Measurements from ENCODE around the gene GNPTAB. TPM values are rescaled to one million over a fixed set of nuclear protein-coding genes. Genes with fewer than 3 reads are reported as not detected.

The GNPTAB gene
- total RNA-seq (2014; rRNA removed) (21.0 and 22.1 TPM in 2 replicates), Bru-seq, nascent RNA (percentile 59 among the genes with signal in this experiment), BruChase-seq, experiment 1, labeled RNA remaining after a 6-hour chase (percentile 68 among the genes with signal in this experiment), BruChase-seq, experiment 2, labeled RNA remaining after a 2-hour chase (percentile 56 among the genes with signal in this experiment)
- long read RNA-seq, full-length matches to known transcripts = 13 of 33 reads
- long read RNA-seq, partial matches to known transcripts = 11 of 33 reads
- long read RNA-seq, other reads (novel, unspliced or antisense) = 9 of 33 reads

DNA sequence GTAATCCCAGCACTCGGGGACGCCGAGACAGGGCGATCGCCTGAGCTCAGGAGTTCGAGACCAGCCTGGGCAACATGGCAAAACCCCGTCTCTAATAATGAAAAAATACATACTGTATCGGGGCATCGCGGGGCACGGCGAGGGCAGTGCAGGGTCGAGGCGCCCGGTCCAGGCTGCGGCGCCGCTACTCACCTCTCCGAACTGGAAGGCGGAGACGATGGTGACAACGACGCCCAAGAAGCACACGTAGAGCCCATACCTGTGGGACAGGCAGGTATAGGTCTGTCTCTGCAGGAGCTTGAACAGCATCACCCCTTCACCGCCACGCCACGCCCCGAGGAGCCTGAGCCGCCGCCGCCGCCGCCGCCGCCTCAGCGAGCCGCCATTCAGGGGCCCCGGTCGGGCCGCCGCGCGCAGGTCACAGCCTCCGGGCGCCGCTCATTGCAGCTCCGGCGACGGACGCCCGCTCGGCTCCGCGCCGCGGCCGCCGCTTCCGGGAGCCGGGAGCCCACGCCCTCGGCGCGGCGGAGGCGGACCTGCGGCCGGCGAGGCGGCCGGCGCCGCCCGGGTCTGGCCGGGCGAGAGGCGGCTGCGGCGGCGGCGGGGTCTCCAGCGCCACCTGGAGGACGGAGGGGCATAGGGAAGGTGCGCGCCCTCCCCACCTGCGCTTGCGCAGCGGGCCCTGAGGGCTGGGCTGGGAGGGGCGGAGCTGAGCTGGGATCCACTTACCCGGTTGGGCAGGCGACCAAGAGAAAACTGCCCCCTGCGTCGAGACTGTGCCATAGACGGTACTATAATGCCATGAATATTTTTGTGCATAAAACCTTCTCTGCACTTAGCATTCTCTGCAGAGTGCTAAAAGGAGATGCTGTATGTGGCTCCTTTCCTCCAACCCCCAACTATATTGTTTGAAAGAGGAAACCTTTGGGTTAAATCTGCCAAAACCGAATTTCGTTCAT lies at the start of gene GNPTAB:
TSS of gene GNPTAB (minus strand) at position 593 of the 959 bp plus-strand sequence. CDS start at position 309, 284 bp downstream.
- no TSS peak for BruUV-seq (replicated peaks)
- DNase-seq = peak; percentile 96

GRCh38 chr12:101878243-101878821 lies 47.6 kb upstream of the GNPTAB start:
- no peaks in the 10 kb centered on the region for H3K9me2 ChIP-seq (replicated peaks; ENCODE audit: low read length)
- peak overlapping the region; percentile 100 for H3K4me2 ChIP-seq (ENCODE audit: low read length)
- BruUV-seq (replicated peaks) = TSS peak; percentile 60
- no peak for DNase-seq
- H3K79me2 ChIP-seq (ENCODE audit: low read length) = peaks cover 7% of the 10 kb centered on the region; the same call in 1 of the 2 replicates
- H3K9me3 ChIP-seq (ENCODE audit: low read length) = no peaks in the 10 kb centered on the region
- intact Hi-C loops (cut with micrococcal nuclease) = no loop called here
- peaks cover 12% of the 10 kb centered on the region for H3K4me1 ChIP-seq (ENCODE audit: insufficient read depth, low read length)
- CTCF ChIA-PET = no interaction called here
- no peaks in the 10 kb centered on the region for H4K20me1 ChIP-seq (ENCODE audit: low read length)
- H3F3A ChIP-seq (ENCODE audit: low read length, unreplicated experiment) = no peaks in the 10 kb centered on the region
- peak overlapping the region; percentile 100 for H2AFZ ChIP-seq (ENCODE audit: low read length)
- H3K27ac ChIP-seq (ENCODE audit: low read length) = no peak overlapping the region
- no peaks in the 10 kb centered on the region for H3K27me3 ChIP-seq (ENCODE audit: low read length)
- POLR2A ChIA-PET (ENCODE audit: unreplicated experiment) = interaction anchor here (0.5 kb wide), 1 partner anchor 13 kb away, joined by 12 read pairs; no protein-coding TSS in a partner anchor
- H3K4me3 ChIP-seq (ENCODE audit: low read length) = peak overlapping the region; percentile 99
- no peak for TF ChIP-seq EZH2phosphoT487 (IDR thresholded peaks at IDR 0.05; ENCODE audit: borderline replicate concordance, low read length)
- TF ChIP-seq CTCF (conservative IDR thresholded peaks at IDR 0.05; ENCODE audit: low read depth, low read length) = no peak
- no peak for TF ChIP-seq EZH2 (IDR thresholded peaks at IDR 0.05; ENCODE audit: low read length, unreplicated experiment)
- H3K9ac ChIP-seq (ENCODE audit: low read length) = peak overlapping the region; percentile 96
- ATAC-seq = no peak
- no peaks in the 10 kb centered on the region for H3K36me3 ChIP-seq (ENCODE audit: low read depth, low read length)

More for the DNA sequence above, at the start of gene GNPTAB:
- Histone ChIP-seq H3K4me3 (ENCODE audit: low read length) (peak within 1 kb of the TSS; percentile 96), H3K27ac (ENCODE audit: low read length) (no peak within 1 kb of the TSS), H2AFZ (ENCODE audit: low read length) (peak within 1 kb of the TSS; percentile 97), H3K9me3 (ENCODE audit: low read length) (no peaks in the 10 kb centered on the region), H3K9ac (ENCODE audit: low read length) (peak within 1 kb of the TSS; percentile 68), H3K4me2 (ENCODE audit: low read length) (peak within 1 kb of the TSS; percentile 89), H3K27me3 (ENCODE audit: low read length) (no peaks in the 10 kb centered on the region), H4K20me1 (ENCODE audit: low read length) (no peaks in the 10 kb centered on the region), H3K79me2 (ENCODE audit: low read length) (peaks cover 25% of the 10 kb centered on the region), H3K36me3 (ENCODE audit: low read depth, low read length) (no peaks in the 10 kb centered on the region), H3F3A (ENCODE audit: low read length, unreplicated experiment) (no peaks in the 10 kb centered on the region), H3K4me1 (ENCODE audit: insufficient read depth, low read length) (peaks cover 10% of the 10 kb centered on the region), H3K9me2 (replicated peaks; ENCODE audit: low read length) (no peaks in the 10 kb centered on the region)
- intact Hi-C loops (cut with micrococcal nuclease) = loop anchor here (1.0 to 5.0 kb wide), 6 partner anchors 38 to 424 kb away; partner anchors contain the start of genes ARL1 and CHPT1
- ATAC-seq = peak; percentile 92
- CTCF ChIA-PET = interaction anchor here (0.5 to 2.2 kb wide), 11 partner anchors 8 to 424 kb away, joined by 3 to 19 read pairs (median 4); partner anchors contain the start of gene ARL1
- TF ChIP-seq EZH2 (IDR thresholded peaks at IDR 0.05; ENCODE audit: low read length, unreplicated experiment) = no peak
- peak; percentile 69 for TF ChIP-seq CTCF (conservative IDR thresholded peaks at IDR 0.05; ENCODE audit: low read depth, low read length)
- POLR2A ChIA-PET (ENCODE audit: unreplicated experiment) = interaction anchor here (0.6 kb wide), 1 partner anchor 423 kb away, joined by 6 read pairs; the partner anchor contains the start of gene ARL1

Data from PC-3 (cell line).